GM19397 (cell line): Measurements from ENCODE around the gene DYNLRB2.

ENCODE experiments used
- ATAC-seq: cut with Tn5 transposase; IDR thresholded peaks from one replicate; pipeline ENCODE4 v1.9.1; 2021; ENCODE audit warnings: mild to moderate bottlenecking, moderate library complexity; ENCODE audit not compliant: unreplicated experiment

The DYNLRB2 gene

GRCh38 chr16:80594756-80595155 is 54.0 kb downstream of the DYNLRB2 start:
- ATAC-seq = no peak

DNA sequence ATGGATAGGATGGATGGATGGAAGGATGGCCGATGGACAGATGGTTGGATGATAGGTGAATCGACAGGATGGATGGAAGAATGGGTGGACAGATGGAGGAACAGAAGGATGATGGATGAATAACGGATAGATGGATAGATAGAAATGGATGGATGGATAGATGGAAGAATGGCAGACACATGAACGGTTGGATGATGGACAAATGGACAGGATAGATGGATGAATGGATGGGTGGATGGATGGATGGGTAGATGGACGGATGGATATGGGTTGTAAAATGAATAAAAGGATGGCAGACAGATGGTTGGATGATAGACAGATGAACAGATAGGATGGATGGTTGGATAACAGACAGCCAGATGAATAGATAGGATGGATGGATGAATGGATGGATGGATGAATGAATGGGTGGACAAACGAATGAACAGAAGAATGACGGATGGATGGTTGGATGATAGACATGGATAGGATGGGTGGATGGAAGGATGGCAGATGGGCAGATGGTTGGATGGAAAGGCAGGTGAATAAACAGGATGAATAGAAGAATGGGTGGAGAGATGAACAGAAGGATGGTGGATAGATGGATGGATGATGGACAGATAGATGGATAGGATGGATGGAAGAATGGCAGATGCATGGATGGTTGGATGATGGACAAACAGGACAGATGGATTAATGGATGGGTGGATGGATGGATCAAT is 55.9 kb downstream of the DYNLRB2 start:
- no peak for ATAC-seq

DNA sequence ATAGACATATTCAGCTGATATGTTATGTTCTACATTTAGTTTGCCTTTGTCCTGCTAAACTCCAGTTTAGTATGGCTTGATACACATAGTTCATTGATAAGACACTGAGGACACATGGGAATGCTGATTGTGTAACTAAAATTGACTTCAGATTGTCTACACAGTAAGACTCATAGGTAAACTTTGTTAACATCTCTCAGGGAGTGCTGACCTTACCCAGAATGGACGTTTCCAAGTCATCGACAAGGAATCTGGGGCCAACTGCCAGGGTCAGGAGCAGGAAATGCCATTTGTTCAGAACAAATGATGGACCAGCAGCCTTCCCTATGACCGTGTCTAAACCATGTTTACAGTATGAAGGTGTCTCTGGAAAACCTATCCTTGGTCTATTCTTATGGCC is 58.7 kb downstream of the DYNLRB2 start:
- no peak for ATAC-seq
